HepG2 (cell line): ENCODE results near the gene KIAA1958. TPM values are rescaled to one million over a fixed set of nuclear protein-coding genes. Genes with fewer than 3 reads are reported as not detected.
A peak's percentile ranks its signal among the peaks of the same experiment; 100 is the strongest.

Source experiments
- BORCS8-MEF2B ChIP-seq: sonication (generic); formaldehyde crosslinking; IDR thresholded peaks from 2 replicates; pipeline ENCODE4 v1.8.0; 2022; ENCODE audit warnings: mild to moderate bottlenecking, missing genetic modification reagents
- CEBPZ ChIP-seq: IDR thresholded peaks from 2 replicates; pipeline ENCODE4 v1.6.1; 2012; ENCODE audit warnings: low read length, improper control_type of control experiment
- CREB3 ChIP-seq: sonication (generic); formaldehyde crosslinking; IDR thresholded peaks from 2 replicates; pipeline ENCODE4 v1.5.0; 2020; ENCODE audit warnings: missing genetic modification reagents
- DMAP1 ChIP-seq: IDR thresholded peaks from 2 replicates; pipeline ENCODE4 v1.6.1; 2016
- FOXK1 ChIP-seq: sonication (generic); formaldehyde crosslinking; IDR thresholded peaks from 2 replicates; pipeline ENCODE4 v1.4.0; 2020; ENCODE audit warnings: low read depth, missing genetic modification reagents, borderline replicate concordance
- FOXK2 ChIP-seq: fragments of 450-650 bp; IDR thresholded peaks from 2 replicates; pipeline ENCODE4 v1.6.1; 2016
- MIER3 ChIP-seq: IDR thresholded peaks from 2 replicates; pipeline ENCODE4 v1.6.1; 2016; ENCODE audit warnings: missing compliant biosample characterization, borderline replicate concordance
- MTF2 ChIP-seq: sonication (generic); formaldehyde crosslinking; IDR thresholded peaks from 2 replicates; pipeline ENCODE4 v1.5.0; 2020; ENCODE audit warnings: missing genetic modification reagents, borderline replicate concordance
- NFIB ChIP-seq: sonication (generic); formaldehyde crosslinking; IDR thresholded peaks from 2 replicates; pipeline ENCODE4 v1.9.0; 2021; ENCODE audit warnings: missing genetic modification reagents, mild to moderate bottlenecking, borderline replicate concordance
- SMARCE1 ChIP-seq: fragments of 450-650 bp; IDR thresholded peaks from 2 replicates; pipeline ENCODE4 v1.6.1; 2017; ENCODE audit warnings: borderline replicate concordance
- SMC3 ChIP-seq: IDR thresholded peaks from 2 replicates; pipeline ENCODE4 v1.6.1; 2011; ENCODE audit warnings: low read length, improper control_type of control experiment
- TBL1XR1 ChIP-seq: fragments of 150-350 bp; IDR thresholded peaks from 2 replicates; pipeline ENCODE4 v1.6.1; 2014; ENCODE audit warnings: borderline replicate concordance, low read length; ENCODE audit not compliant: partially characterized antibody
- YEATS2 ChIP-seq: sonication (generic); formaldehyde crosslinking; IDR thresholded peaks from 2 replicates; pipeline ENCODE4 v1.4.0; 2020; ENCODE audit warnings: missing genetic modification reagents, borderline replicate concordance
- YEATS4 ChIP-seq: sonication (generic); formaldehyde crosslinking; IDR thresholded peaks from 2 replicates; pipeline ENCODE4 v1.4.0; 2020; ENCODE audit warnings: missing genetic modification reagents, borderline replicate concordance
- ZBTB25 ChIP-seq: IDR thresholded peaks from 2 replicates; pipeline ENCODE4 v1.6.1; 2018; ENCODE audit warnings: missing genetic modification reagents
- ZBTB42 ChIP-seq: sonication (generic); formaldehyde crosslinking; IDR thresholded peaks from 2 replicates; pipeline ENCODE4 v1.5.0; 2020; ENCODE audit warnings: mild to moderate bottlenecking, missing genetic modification reagents
- ZBTB8A ChIP-seq: sonication (generic); formaldehyde crosslinking; IDR thresholded peaks from 2 replicates; pipeline ENCODE4 v1.4.0; 2020; ENCODE audit warnings: mild to moderate bottlenecking, low read depth, missing genetic modification reagents, borderline replicate concordance
- ZFP62 ChIP-seq: sonication (generic); formaldehyde crosslinking; IDR thresholded peaks from 2 replicates; pipeline ENCODE4 v1.4.0; 2020; ENCODE audit warnings: missing genetic modification reagents
- ZKSCAN1 ChIP-seq: fragments of 150-350 bp; IDR thresholded peaks from 2 replicates; pipeline ENCODE4 v1.6.1; 2014; ENCODE audit warnings: low read length
- ZNF260 ChIP-seq: sonication (generic); formaldehyde crosslinking; IDR thresholded peaks from 2 replicates; pipeline ENCODE4 v1.4.0; 2020; ENCODE audit warnings: missing genetic modification reagents, low read depth, mild to moderate bottlenecking, borderline replicate concordance
- ZNF335 ChIP-seq: sonication (generic); formaldehyde crosslinking; IDR thresholded peaks from 2 replicates; pipeline ENCODE4 v1.4.0; 2020; ENCODE audit warnings: missing genetic modification reagents
- ZNF510 ChIP-seq: sonication (generic); formaldehyde crosslinking; IDR thresholded peaks from 2 replicates; pipeline ENCODE4 v1.4.0; 2020; ENCODE audit warnings: low read depth, mild to moderate bottlenecking, missing genetic modification reagents
- ZNF670 ChIP-seq: sonication (generic); formaldehyde crosslinking; IDR thresholded peaks from 2 replicates; pipeline ENCODE4 v1.8.0; 2022; ENCODE audit warnings: mild to moderate bottlenecking, missing genetic modification reagents, borderline replicate concordance
- ZNF747 ChIP-seq: sonication (generic); formaldehyde crosslinking; IDR thresholded peaks from 2 replicates; pipeline ENCODE4 v1.8.1; 2023; ENCODE audit warnings: missing genetic modification reagents, mild to moderate bottlenecking, borderline replicate concordance
- ZNF749 ChIP-seq: sonication (generic); formaldehyde crosslinking; IDR thresholded peaks from 2 replicates; pipeline ENCODE4 v1.8.0; 2022; ENCODE audit warnings: mild to moderate bottlenecking, missing genetic modification reagents, moderate library complexity, borderline replicate concordance
- ZNF790 ChIP-seq: sonication (generic); formaldehyde crosslinking; IDR thresholded peaks from 2 replicates; pipeline ENCODE4 v1.8.0; 2022; ENCODE audit warnings: missing genetic modification reagents, mild to moderate bottlenecking, borderline replicate concordance
- polyA plus RNA-seq, 8 experiments: library from polyadenylated mRNA; depleted of rRNA in 3 of 8; stranded (reverse) in 7 of 8; unstranded in 1 of 8; fragments of >200 nt; fragmentation: Illumina TruSeq in 4 of 8; extraction: Trizol in 4 of 8; gene quantifications; 2 replicates each; pipeline versions ENCODE4 v1.2.1 to v1.2.3, GENCODE V29; 2011 to 2016; ENCODE audit warnings: low read depth in 4 of 8, missing spikeins in 1 of 8, mixed read lengths in 1 of 8; ENCODE audit not compliant: insufficient read depth in 1 of 8
- total RNA-seq, 5 experiments: library from RNA; depleted of rRNA; stranded (reverse); fragments of >200 nt; fragmentation: Illumina TruSeq; extraction: Trizol; gene quantifications; 2 replicates each; pipeline ENCODE4 v1.2.3, GENCODE V29; 2016; ENCODE audit warnings: low read depth in 1 of 5

Gene KIAA1958
- total and polyA plus RNA-seq, 2 of the 13 experiments (the other 11 are each of a cell fraction or from before 2014, with no cell fraction given): 8.5 to 10.3 TPM

GRCh38 chr9:112486221-112487007 lies at the start of gene KIAA1958 (continued):
- no peak for TF ChIP-seq ZBTB8A (CRISPR knock-in tag)
- no peak for TF ChIP-seq ZFP62 (CRISPR knock-in tag)
- no peak for TF ChIP-seq ZNF335
- TF ChIP-seq FOXK2: no peak
- no peak for TF ChIP-seq SMARCE1
- no peak; the same call in 1 of the 2 replicates for TF ChIP-seq NFIB
- TF ChIP-seq SMC3: no peak
- peak; percentile 81; the same call in 1 of the 2 replicates for TF ChIP-seq ZNF747 (CRISPR knock-in tag)
- TF ChIP-seq MIER3 (CRISPR knock-in tag): peak; percentile 88; the same call in 1 of the 2 replicates
- peak; percentile 85; the same call in 1 of the 2 replicates for TF ChIP-seq YEATS2 (CRISPR knock-in tag)
- TF ChIP-seq ZNF749 (CRISPR knock-in tag): peak; percentile 70; the same call in 1 of the 2 replicates
- TF ChIP-seq YEATS4: peak; percentile 83
- TF ChIP-seq CEBPZ: no peak
- TF ChIP-seq ZBTB25 (CRISPR knock-in tag): peak; percentile 89; the same call in 1 of the 2 replicates
- no peak for TF ChIP-seq ZKSCAN1
- TF ChIP-seq MTF2 (CRISPR knock-in tag): no peak; the same call in 1 of the 2 replicates
- peak; percentile 80 for TF ChIP-seq BORCS8-MEF2B (CRISPR knock-in tag)
- peak; percentile 39; the same call in 1 of the 2 replicates for TF ChIP-seq ZNF510 (CRISPR knock-in tag)
- peak; percentile 94; the same call in 1 of the 2 replicates for TF ChIP-seq ZNF790 (CRISPR knock-in tag)
- TF ChIP-seq CREB3 (CRISPR knock-in tag): peak; percentile 72; the same call in 1 of the 2 replicates
- peak; percentile 69; the same call in 1 of the 2 replicates for TF ChIP-seq FOXK1 (CRISPR knock-in tag)
- no peak for TF ChIP-seq TBL1XR1
- 0 out of 2 replicates have a peak, but pooled peaks have one; percentile 67 for TF ChIP-seq ZNF260 (CRISPR knock-in tag)
- peak; percentile 59; the same call in 1 of the 2 replicates for TF ChIP-seq ZNF670 (CRISPR knock-in tag)
- TF ChIP-seq ZBTB42 (CRISPR knock-in tag): no peak
- peak; percentile 79 for TF ChIP-seq DMAP1 (CRISPR knock-in tag)
